DND-41 (cell line): ENCODE results near the gene NR6A1.

Experiments used
- ATAC-seq: fragments of 200-7000 bp; cut with Tn5 transposase; 3 replicates; pipeline ENCODE4 v1.9.1; 2021; ENCODE audit warnings: low read depth; ENCODE audit not compliant: insufficient read depth
- DNase-seq: peaks from one replicate; pipeline ENCODE4 v3.0.0-alpha.2; 2020
- H2AFZ ChIP-seq: 2 replicates; pipeline ENCODE4 v1.6.0; 2012; ENCODE audit warnings: low read depth, low read length
- H3K27ac ChIP-seq: 2 replicates; pipeline ENCODE4 v1.5.1; 2012; ENCODE audit warnings: low read length, inconsistent platforms
- H3K27me3 ChIP-seq: fragments of 200-600 bp; sonication (generic); 2 replicates; pipeline ENCODE4 v1.6.0; 2012; ENCODE audit warnings: low read length, mild to moderate bottlenecking, inconsistent platforms; ENCODE audit not compliant: insufficient read depth, poor library complexity
- H3K36me3 ChIP-seq: 2 replicates; pipeline ENCODE4 v1.5.1; 2012; ENCODE audit warnings: low read length, inconsistent platforms; ENCODE audit not compliant: insufficient read depth
- H3K4me1 ChIP-seq: 2 replicates; pipeline ENCODE4 v1.5.1; 2012; ENCODE audit warnings: mild to moderate bottlenecking, low read length; ENCODE audit not compliant: insufficient read depth
- H3K4me2 ChIP-seq: 2 replicates; pipeline ENCODE4 v1.6.0; 2012; ENCODE audit warnings: mild to moderate bottlenecking, moderate library complexity, low read length, inconsistent platforms; ENCODE audit not compliant: insufficient read depth
- H3K4me3 ChIP-seq, 2 experiments: fragments of 200-600 bp in 1 of 2; shearing (Covaris generic) in 1 of 2; 2 replicates each; pipeline ENCODE4 v1.5.1; 2012 to 2016; ENCODE audit warnings: inconsistent platforms in 2 of 2, low read length in 2 of 2, mild to moderate bottlenecking in 2 of 2, low read depth in 1 of 2, moderate library complexity in 1 of 2
- H3K79me2 ChIP-seq: 2 replicates; pipeline ENCODE4 v1.6.0; 2012; ENCODE audit warnings: low read length, inconsistent platforms; ENCODE audit not compliant: insufficient read depth
- H3K9ac ChIP-seq: 2 replicates; pipeline ENCODE4 v1.6.0; 2012; ENCODE audit warnings: low read depth, mild to moderate bottlenecking, inconsistent platforms, low read length, moderate library complexity
- H3K9me3 ChIP-seq: 2 replicates; pipeline ENCODE4 v1.5.1; 2012; ENCODE audit warnings: low read length, moderate library complexity, mild to moderate bottlenecking, inconsistent platforms; ENCODE audit not compliant: insufficient read depth, severe bottlenecking
- H4K20me1 ChIP-seq: 2 replicates; pipeline ENCODE4 v1.6.0; 2012; ENCODE audit warnings: low read length; ENCODE audit not compliant: insufficient read depth
- CTCF ChIP-seq: IDR thresholded peaks from 2 replicates; pipeline ENCODE4 v1.5.1; 2012; ENCODE audit warnings: borderline replicate concordance, low read length, moderate library complexity, mild to moderate bottlenecking; ENCODE audit not compliant: poor library complexity, severe bottlenecking; ENCODE audit errors: extremely low read depth
- EZH2 ChIP-seq: IDR thresholded peaks from 3 replicates; pipeline ENCODE4 v1.6.1; 2012; ENCODE audit warnings: borderline replicate concordance, low read depth, mild to moderate bottlenecking, moderate library complexity, low read length, inconsistent platforms; ENCODE audit not compliant: severe bottlenecking

Gene NR6A1

GRCh38 chr9:124511891-124512805, 259.0 kb downstream of the NR6A1 start:
- Histone ChIP-seq H3K4me1 (no peaks in the 10 kb centered on the region), H3K79me2 (no peaks in the 10 kb centered on the region), H2AFZ (no peak overlapping the region), H3K27me3 (no peaks in the 10 kb centered on the region), H3K4me3 (no peak overlapping the region), H3K4me2 (no peak overlapping the region), H3K9ac (no peak overlapping the region), H3K27ac (no peak overlapping the region), H4K20me1 (no peaks in the 10 kb centered on the region), H3K36me3 (no peaks in the 10 kb centered on the region), H3K9me3 (no peaks in the 10 kb centered on the region)
- TF ChIP-seq EZH2 (no peak), CTCF (no peak)
- DNase-seq: no peak
- ATAC-seq: no peak

GRCh38 chr9:124511426-124511840, 259.7 kb downstream of the NR6A1 start:
- H3K9me3 ChIP-seq: no peaks in the 10 kb centered on the region
- no peak overlapping the region for H3K27ac ChIP-seq
- no peaks in the 10 kb centered on the region for H4K20me1 ChIP-seq
- ATAC-seq (no peak), DNase-seq (no peak)
- no peaks in the 10 kb centered on the region for H3K4me1 ChIP-seq
- no peaks in the 10 kb centered on the region for H3K36me3 ChIP-seq
- H3K9ac ChIP-seq: no peak overlapping the region
- TF ChIP-seq CTCF (no peak), EZH2 (no peak)
- H3K4me3 ChIP-seq: no peak overlapping the region
- H3K27me3 ChIP-seq: no peaks in the 10 kb centered on the region
- no peaks in the 10 kb centered on the region for H3K79me2 ChIP-seq
- H2AFZ ChIP-seq: no peak overlapping the region
- H3K4me2 ChIP-seq: no peak overlapping the region

GRCh38 chr9:124510650-124511425, 260.3 kb downstream of the NR6A1 start:
- Histone ChIP-seq H3K4me1 (no peaks in the 10 kb centered on the region), H3K79me2 (no peaks in the 10 kb centered on the region), H2AFZ (no peak overlapping the region), H3K27me3 (no peaks in the 10 kb centered on the region), H3K9ac (no peak overlapping the region), H3K9me3 (no peaks in the 10 kb centered on the region), H3K4me3 (no peak overlapping the region), H3K36me3 (no peaks in the 10 kb centered on the region), H4K20me1 (no peaks in the 10 kb centered on the region), H3K27ac (no peak overlapping the region), H3K4me2 (no peak overlapping the region)
- DNase-seq: no peak
- TF ChIP-seq EZH2 (no peak), CTCF (no peak)
- ATAC-seq: no peak
